AG10803 (cell line): ENCODE results near the gene ORC3.
"Not testable (repeated sequence)": the region's sequence is repeated elsewhere in the genome, so short reads cannot be mapped to it uniquely, and the experiment has no call there.

Source experiments
- DNase-seq: peaks from one replicate; pipeline ENCODE4 v3.0.0; 2010; ENCODE audit warnings: low read depth
- H3K4me3 ChIP-seq: 2 replicates; pipeline ENCODE4 v1.5.1; 2011; ENCODE audit warnings: mild to moderate bottlenecking, low read length, control low read depth
- TF ChIP-seq, protein P1 (sequence below): conservative IDR thresholded peaks from 2 replicates; pipeline ENCODE4 v1.5.1; 2011; ENCODE audit warnings: mild to moderate bottlenecking, low read length, control low read depth, inconsistent platforms

The ORC3 gene

DNA sequence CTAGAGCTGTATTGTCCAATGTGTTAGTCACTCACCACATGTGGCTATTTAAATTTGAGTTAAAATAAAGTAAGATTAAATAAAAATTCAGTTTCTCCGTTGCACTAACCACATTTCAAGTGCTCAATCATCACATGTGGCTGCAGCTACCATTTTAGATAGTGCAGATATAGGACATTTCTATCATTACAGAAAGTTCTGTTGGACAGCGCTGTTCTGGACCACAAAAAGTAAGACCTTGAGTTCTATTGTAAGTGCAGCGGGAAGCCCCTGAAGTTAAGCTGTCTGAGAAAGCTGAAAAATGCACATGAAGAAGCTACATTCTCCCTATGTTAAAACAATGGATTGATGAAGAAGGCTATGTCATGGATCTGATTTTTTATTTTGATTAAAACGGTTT, 1.1 kb downstream of the ORC3 start:
- peak overlapping the region; percentile 100 for H3K4me3 ChIP-seq
- TF ChIP-seq, protein P1, sequence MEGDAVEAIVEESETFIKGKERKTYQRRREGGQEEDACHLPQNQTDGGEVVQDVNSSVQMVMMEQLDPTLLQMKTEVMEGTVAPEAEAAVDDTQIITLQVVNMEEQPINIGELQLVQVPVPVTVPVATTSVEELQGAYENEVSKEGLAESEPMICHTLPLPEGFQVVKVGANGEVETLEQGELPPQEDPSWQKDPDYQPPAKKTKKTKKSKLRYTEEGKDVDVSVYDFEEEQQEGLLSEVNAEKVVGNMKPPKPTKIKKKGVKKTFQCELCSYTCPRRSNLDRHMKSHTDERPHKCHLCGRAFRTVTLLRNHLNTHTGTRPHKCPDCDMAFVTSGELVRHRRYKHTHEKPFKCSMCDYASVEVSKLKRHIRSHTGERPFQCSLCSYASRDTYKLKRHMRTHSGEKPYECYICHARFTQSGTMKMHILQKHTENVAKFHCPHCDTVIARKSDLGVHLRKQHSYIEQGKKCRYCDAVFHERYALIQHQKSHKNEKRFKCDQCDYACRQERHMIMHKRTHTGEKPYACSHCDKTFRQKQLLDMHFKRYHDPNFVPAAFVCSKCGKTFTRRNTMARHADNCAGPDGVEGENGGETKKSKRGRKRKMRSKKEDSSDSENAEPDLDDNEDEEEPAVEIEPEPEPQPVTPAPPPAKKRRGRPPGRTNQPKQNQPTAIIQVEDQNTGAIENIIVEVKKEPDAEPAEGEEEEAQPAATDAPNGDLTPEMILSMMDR, result no peak
- DNase-seq, result no peak

- no peak for DNase-seq
- TF ChIP-seq, protein P1, result no peak
- H3K4me3 ChIP-seq, result no peak overlapping the region
These were observed 10.6 kb downstream of the ORC3 start for GRCh38 chr6:87600576-87600975.

GRCh38 chr6:87606199-87606598, 16.3 kb downstream of the ORC3 start:
- TF ChIP-seq, protein P1, result no peak
- DNase-seq, result no peak
- no peak overlapping the region for H3K4me3 ChIP-seq

DNA sequence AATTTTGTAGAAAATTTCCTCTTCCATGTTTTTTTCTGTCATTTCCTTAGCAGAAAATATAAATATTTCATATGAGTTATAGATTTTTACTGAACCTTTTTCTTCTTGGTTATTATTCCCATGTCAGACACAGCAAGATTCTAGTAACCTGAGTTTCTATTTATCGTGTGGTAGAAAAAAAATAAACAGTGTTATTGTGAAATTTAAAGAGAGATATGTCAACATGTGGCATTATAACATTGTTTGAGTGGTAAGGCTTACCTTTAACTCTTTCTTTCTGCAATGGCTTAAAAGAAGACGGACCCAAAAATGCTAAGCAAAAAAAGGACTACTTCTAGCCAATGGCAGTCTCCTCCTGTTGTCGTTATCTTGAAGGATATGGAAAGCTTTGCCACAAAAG, 18.9 kb downstream of the ORC3 start:
- TF ChIP-seq, protein P1, result no peak
- H3K4me3 ChIP-seq, result no peak overlapping the region
- DNase-seq, result no peak

DNA sequence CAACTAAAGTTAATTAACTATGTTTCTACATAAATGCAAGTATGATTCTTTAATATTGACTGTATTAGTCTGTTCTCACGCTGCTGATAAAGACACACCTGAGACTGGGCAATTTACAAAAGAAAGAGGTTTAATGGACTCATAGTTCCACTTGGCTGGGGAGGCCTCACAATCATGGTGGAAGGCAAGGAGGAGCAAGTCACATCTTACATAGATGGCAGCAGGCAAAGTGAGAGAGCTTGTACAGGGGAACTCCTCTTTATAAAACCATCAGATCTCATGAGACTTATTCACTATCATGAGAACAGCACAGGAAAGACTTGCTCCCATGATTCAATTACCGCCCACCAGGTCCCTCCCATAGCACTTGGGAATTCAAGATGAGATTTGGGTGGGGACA, 23.1 kb downstream of the ORC3 start:
- DNase-seq, H3K4me3 ChIP-seq: not testable (repeated sequence)

- no peak for DNase-seq
- no peak overlapping the region for H3K4me3 ChIP-seq
- TF ChIP-seq, protein P1, result no peak
These were observed 27.5 kb downstream of the ORC3 start for GRCh38 chr6:87617405-87617804.

DNA sequence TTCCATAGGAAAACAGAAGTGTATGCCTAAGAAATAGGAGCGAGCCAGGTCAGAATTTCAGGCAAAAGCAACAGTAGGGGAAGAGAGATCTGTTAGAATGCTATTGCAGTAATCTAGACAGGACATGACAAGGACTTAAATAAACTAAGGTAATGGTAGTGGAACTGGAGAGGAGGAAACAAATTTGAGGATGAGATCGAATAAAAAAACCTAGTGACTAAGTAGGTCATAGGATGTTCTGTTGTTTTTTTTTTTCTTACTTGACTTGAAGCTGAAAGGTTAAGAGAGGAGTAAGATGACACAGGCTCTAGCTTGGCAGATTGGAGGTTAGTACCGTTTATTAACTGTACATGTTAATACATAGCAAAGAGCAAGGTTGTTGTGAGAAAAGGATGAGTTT, 28.6 kb downstream of the ORC3 start:
- H3K4me3 ChIP-seq, result no peak overlapping the region
- TF ChIP-seq, protein P1, result no peak
- DNase-seq, result no peak

- no peak overlapping the region for H3K4me3 ChIP-seq
- peak; percentile 22 for DNase-seq
- TF ChIP-seq, protein P1, result no peak
These were observed 33.3 kb downstream of the ORC3 start for GRCh38 chr6:87623248-87623647.
